Stimulated activated CD4-positive, alpha-beta T cell treated with anti-CD3 and anti-CD28 coated beads, Interleukin-4, amount 100 ng/mL, for 24 hours (primary cell): Measurements from ENCODE around the gene PSMD1.
"Not testable (repeated sequence)": the region's sequence is repeated elsewhere in the genome, so short reads cannot be mapped to it uniquely, and the experiment has no call there.

Source experiments
- DNase-seq: peaks from one replicate; pipeline ENCODE4 v3.0.0-alpha.2; 2020

The PSMD1 gene

DNA sequence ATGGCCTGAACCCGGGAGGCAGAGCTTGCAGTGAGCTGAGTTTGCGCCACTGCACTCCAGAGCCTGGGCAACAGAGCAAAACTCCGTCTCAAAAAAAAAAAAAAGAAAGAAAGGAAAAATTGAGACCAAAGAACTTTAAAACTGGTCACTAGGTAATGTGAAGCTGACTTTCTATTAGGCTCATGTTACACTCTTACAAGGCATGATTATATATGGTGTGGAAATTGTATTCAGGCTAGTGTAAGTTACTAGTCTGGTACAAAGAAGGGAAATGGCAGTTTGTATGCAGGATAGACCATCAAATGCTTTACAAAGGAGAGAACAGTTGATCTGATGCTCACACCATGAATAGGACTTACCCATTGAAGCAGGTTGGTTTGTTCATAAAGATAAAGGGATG is 106.3 kb downstream of the PSMD1 start:
- no peak for DNase-seq

GRCh38 chr2:231163414-231164095 is 106.9 kb downstream of the PSMD1 start:
- no peak for DNase-seq

GRCh38 chr2:231167745-231168459 is 111.2 kb downstream of the PSMD1 start:
- no peak for DNase-seq

GRCh38 chr2:231168460-231169139 is 111.9 kb downstream of the PSMD1 start:
- DNase-seq: no peak

DNA sequence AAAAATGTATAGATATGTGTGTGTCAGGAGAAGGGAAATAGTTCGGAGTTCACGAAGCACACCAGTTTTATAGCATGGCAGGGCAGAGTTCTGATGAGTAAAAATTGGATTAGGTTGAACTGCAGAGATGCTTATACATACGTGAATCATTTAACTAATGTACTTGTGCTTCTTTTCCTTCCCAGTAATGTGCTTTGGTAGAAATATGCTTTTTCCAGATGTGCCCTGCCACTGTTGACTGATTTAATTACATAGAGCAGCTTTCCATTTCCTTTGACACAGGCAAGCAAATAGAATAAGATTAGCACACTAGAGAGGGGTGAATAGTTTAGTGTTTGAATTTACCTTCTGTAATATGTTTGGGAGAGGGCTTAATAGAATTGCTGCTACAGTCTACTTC is 112.8 kb downstream of the PSMD1 start:
- DNase-seq: no peak

- DNase-seq: no peak
These were observed 113.4 kb downstream of the PSMD1 start for GRCh38 chr2:231170055-231170454.

GRCh38 chr2:231172025-231172424 is 115.4 kb downstream of the PSMD1 start:
- no peak for DNase-seq

DNA sequence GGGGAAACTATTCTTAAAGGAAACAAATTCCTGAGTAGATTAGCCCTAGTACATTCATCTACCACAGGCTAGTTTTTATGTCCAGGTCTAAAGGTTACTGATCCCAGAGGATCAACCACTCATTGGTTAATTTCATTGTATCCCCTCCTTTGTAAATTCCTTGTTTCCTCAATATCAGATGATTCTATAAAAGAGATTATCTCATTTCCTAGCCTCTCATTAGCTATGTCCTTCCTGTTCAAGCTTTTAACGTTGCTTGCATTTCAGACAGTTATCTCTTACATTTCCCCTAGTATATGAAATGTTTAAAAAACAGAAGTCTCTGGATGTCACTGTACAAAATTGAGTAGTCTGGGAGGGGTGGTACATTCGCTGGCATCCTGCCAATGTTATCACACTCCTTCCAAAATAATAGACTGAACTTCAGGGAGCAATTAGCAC is 117.6 kb downstream of the PSMD1 start:
- DNase-seq: no peak

- no peak for DNase-seq
These were observed 119.4 kb downstream of the PSMD1 start for GRCh38 chr2:231176066-231176465.

- no peak for DNase-seq
These were observed 120.7 kb downstream of the PSMD1 start for GRCh38 chr2:231177156-231178025.

DNA sequence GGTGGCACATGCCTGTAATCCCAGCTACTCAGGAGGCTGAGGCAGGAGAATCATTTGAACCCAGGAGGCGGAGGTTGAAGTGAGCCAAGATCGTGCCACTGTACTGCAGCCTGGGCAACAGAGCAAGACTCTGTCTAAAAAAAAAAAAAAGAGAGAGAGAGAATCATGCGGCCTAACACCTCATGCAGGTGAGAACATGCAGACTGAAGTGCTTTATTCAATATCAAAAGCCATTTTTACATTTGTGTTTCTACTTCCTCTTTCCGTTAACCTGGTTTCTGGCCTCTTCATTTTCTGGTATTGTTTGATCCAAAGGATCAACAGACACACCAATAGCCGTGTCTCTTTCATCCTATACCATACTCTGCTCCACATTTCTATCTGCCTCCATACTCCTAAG is 122.1 kb downstream of the PSMD1 start:
- not testable (repeated sequence) for DNase-seq

GRCh38 chr2:231181860-231182512 is 125.3 kb downstream of the PSMD1 start:
- no peak for DNase-seq

DNA sequence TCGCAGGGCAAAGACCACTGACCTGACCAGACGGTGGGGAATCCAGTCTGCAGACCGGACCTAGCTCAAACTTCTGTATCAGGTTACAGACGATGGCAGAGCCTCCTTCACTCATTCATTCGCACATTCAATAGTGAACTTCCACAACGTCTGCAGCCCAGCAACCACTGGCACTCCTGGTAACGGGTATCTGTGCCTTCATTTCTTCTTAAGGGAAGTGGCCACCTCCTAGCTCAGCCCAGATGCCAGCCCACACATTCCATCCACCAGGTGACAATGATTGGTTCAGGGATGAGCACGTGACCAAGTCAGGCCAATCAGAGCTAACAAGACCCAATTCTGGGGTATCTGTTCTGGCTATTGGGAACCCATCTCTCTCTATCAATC is 125.8 kb downstream of the PSMD1 start:
- no peak for DNase-seq

GRCh38 chr2:231183851-231184250 is 127.2 kb downstream of the PSMD1 start:
- no peak for DNase-seq

DNA sequence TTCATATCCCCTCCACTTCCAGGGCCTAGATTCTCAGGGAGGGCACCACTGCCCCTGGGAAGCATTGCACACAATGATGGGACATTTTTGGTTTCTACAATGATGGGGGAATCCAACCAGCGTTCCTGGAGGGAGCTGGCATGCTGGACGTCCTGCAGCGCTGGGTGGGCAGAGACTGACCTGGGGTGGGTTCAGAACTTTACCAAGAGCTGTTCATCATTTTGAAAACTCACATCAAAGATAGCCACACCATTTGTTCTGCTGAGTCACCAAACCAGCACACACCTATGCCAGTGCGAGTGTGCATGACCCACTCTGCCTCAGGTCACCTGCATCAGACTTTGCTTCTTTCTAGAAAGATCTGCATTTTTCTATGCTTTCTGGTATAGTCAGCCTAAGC is 127.7 kb downstream of the PSMD1 start:
- DNase-seq: no peak

DNA sequence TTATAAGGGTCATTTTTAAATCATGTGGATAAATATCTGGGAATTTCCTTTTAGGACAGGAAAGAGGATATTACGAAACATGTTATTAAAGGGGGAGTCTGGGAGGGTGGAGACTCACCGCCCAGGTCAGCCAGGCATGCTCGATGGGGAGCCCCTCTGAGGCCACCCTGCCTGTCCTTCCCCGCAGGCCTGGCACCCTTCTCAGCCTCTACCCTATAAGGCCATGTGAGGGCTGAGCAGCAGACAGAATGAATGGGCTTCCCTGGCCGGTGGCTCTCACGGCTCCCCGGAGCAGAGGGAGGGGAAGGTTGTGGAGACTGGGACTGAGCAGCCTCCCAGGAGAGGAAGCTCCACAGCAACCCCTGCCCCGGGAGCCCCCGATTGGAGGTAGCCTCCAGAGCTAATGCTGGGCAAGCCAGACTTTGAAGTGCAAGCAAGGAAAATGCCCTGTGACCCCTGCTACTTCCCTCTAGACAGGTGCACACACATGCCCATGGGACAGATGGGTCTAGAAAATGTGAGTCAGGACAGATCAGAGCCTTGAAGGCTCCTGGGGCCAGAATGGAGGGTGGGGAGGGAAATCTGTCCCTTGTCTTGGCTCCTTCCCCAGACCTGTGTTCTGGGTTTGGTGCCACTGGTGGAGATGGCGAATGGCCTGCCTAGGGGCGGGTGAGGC is 128.5 kb downstream of the PSMD1 start:
- no peak for DNase-seq

DNA sequence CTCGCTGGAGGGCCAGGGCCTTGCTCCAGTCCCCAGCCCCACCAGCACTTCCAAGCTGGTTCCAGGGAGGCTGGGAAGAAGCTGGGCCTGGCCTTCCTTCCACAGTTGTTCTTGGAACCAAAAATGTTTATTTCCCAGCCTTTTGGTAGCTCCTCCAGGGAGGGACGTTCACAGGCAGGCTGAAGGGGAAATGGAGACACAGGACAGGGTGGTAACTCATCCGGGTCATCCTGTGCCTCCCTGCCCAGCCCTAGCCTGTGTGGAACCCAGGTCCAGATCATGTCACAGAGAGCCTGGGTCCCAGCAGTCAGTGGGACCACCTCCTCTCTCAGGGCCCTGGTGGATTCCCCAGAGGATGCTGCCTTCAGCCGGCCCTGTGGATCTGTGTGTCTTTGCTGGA is 129.2 kb downstream of the PSMD1 start:
- DNase-seq: no peak

GRCh38 chr2:231186325-231186724 is 129.7 kb downstream of the PSMD1 start:
- no peak for DNase-seq

DNA sequence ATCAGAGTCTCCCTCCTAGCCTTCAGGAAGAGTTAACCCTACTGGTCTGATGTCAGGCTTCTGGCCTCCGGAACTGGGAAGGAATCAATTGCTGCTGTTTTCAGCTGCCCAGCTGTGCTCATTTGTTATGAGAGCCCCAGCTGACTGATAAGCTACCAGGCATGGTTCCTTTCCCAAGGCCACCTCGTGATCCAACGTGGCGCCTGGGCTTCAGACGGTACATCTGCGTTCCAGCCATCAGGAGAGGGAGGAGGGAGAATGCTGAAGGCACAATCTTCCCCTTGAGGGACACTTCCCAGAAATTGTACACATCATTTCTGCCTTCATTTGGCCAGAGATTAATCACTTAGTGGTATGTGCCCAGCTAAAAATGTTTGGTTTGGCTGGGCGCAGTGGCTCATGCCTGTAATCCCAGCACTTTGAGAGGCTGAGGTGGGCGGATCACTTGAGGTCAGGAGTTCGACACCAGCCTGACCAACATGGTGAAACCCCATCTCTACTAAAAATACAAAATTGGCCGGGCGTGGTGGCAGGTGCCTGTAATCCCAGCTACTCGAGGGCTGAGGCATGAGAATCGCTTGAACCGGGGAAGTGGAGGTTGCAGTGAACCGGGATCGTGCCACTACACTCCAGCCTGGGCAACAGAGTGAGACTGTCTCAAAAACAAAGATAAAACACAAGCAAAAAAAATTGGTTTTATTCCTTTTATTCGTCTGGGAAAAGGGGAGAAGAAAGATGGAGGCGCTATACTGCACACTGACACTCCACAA is 131.3 kb downstream of the PSMD1 start:
- no peak for DNase-seq

DNA sequence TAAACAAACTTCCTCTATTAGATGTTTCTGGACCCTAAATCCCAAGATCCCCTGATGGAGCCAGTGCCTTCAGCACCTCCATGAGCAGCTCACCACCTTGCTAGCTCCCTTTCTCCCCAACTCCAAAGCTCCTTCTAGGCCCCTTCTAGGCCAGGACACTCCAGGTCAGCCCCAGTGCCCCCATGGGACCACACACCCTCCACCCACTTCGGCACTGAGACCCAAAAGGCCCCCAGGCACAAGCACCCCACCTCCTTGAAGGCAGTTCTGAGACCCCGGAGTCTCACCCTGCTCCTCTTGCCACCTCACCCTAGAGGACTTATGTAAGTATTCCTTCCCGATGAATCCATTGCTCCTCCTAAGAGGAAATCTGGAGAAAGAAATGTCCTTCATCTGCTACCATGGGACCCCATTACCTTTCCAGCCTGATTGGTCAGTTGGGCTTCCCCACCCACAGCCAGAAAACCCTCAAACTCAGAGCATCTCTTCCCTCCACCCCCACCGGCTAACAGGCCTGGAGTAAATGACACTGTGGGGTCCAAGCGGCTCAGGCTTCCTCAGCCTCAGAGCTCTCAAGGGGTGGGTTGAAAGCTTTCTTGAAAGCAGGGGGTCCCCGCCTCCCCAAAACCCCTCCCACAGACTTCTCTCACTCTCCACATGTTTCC is 132.0 kb downstream of the PSMD1 start:
- DNase-seq: no peak

DNA sequence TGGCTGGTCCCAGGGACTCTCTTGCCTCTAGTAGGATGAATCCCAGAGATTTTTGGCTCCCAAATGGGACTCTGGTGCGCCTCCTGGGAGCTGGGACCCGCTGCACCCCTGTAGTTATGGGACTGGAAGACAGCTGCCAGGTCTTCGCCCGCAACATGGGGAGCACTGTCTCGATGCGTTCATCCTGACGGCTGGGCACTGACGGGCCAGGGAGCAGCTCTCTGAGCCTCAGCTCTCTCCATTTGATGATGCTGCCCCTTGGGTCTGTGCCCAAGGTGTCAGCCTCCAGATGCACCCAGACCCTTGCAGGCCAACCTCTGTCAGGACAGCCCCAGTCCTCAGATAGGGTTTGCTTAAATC is 132.5 kb downstream of the PSMD1 start:
- no peak for DNase-seq
